ENCODE data around the gene RAPGEF5. TPM values are rescaled to one million over a fixed set of nuclear protein-coding genes. Genes with fewer than 3 reads are reported as not detected.

RAPGEF5 gene
- total RNA-seq, 1 experiment from 2014 or later: 1.2 TPM

DNA sequence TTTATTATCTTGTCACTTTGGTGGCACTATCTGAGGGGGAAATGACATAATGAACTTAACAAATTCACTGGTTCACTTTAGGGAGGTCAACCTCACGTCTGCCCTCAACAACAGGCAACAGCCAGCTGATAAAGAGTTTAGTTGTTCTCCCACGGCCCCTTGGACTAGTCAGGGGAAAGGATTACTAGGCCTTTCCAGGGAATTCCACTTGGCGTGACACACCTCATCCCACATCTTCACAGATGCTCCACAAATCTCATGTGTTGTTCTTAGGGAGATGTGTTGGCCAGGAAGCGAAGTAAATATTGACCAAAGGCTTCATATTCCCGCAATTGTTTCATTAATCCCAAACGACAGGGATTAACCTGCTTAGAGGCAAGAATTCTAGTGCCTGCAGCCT lies 227.8 kb downstream of the RAPGEF5 start:
- Histone ChIP-seq H3K4me3 (no peak overlapping the region), H3K36me3 (no peaks in the 10 kb centered on the region), H3K27me3 (no peaks in the 10 kb centered on the region), H3K9me3 (no peaks in the 10 kb centered on the region)
- no peak for DNase-seq

DNA sequence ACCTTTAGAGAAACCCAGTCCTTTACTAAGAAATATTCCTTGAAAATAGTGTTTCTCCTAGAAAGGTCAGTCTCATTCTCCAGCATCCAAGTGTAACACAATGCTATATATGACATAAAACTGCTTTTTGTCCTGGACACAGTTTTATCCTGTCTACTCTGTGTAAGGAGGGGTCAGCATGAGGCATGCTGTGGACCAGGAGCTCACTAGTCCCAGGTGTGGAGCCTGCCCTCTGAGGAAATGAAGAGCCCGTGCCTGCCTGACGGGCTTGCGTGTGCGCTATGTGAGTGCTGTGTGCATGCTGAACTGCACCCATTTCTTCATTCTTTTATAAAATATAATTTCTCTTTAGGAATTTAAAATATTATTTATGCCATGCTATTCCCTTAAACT lies 228.4 kb downstream of the RAPGEF5 start:
- DNase-seq: no peak
- Histone ChIP-seq H3K27me3 (no peaks in the 10 kb centered on the region), H3K9me3 (no peaks in the 10 kb centered on the region), H3K36me3 (no peaks in the 10 kb centered on the region), H3K4me3 (no peak overlapping the region)

DNA sequence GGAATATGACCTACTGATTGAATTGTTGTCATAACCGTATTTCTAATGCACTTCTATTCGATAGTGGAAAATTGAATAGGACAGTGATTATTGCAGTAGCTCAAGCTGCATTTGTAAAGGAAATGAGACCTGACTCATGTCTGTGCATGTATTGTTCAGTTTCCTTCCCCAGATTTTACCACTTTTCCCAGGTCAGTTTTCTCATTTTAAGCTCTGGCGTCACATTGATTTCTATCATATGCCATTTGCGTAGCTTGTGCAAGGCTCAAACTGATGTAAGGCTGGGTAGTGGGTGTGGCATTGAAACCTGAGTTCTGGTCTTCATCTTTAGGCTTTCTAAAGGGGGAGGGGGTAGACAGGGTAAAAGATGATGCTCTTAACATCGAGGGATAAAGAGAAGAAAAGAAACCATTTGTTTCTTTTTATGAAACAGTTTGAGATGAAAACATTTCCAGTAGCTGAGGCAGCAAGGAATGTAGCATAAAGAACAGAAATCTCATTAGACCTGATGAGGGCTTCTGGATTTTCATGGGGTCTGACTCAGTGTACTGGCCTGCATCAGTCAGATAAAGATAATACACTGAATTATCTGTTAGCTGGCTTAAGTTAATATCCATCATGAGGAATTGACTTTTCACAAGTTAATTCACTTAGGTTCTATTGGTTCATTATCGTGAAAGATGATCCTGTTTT lies 229.0 kb downstream of the RAPGEF5 start:
- no peak for DNase-seq
- Histone ChIP-seq H3K36me3 (no peaks in the 10 kb centered on the region), H3K9me3 (no peaks in the 10 kb centered on the region), H3K4me3 (no peak overlapping the region), H3K27me3 (no peaks in the 10 kb centered on the region)

DNA sequence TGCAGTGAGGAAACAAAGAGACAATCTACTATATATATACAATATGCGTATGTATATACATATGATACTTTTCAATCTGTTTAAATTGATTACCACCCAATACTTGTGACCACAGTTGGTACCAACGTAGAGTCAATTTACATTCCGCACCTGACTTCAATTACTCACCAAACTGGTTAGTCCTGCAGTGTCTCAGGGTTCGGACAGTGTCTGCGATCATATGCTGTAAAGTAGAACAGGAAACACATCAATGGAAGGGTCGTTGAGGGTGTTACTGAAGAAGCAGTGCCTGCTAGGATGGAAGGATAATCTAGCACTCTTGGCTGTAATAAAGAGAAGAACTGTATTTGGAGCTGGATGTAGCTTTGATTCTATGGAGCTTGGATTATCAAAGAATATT lies 231.5 kb downstream of the RAPGEF5 start:
- Histone ChIP-seq H3K4me3 (no peak overlapping the region), H3K36me3 (no peaks in the 10 kb centered on the region), H3K27me3 (no peaks in the 10 kb centered on the region), H3K9me3 (no peaks in the 10 kb centered on the region)
- DNase-seq: no peak

DNA sequence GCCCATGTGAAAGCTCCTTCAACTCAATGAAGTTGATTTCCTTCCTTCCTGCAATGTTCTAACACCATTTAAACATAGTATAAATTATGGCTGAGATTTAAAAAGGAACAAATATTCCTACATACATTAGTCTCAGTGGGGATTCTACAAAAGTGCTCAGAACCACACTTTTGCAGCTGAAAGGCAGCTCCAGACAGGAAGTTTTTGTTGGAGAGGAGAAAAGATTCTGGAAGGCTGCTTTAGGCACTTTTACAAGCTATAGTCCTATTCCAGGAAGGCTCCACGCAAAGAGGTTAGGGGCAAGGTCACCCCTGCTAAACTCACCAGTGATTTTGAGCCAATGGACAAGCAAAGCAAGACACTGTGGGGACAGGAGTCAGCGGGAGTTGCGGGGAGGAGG lies 232.0 kb downstream of the RAPGEF5 start:
- H3K27me3 ChIP-seq: no peaks in the 10 kb centered on the region
- no peaks in the 10 kb centered on the region for H3K36me3 ChIP-seq
- H3K9me3 ChIP-seq: no peaks in the 10 kb centered on the region
- DNase-seq: no peak
- no peak overlapping the region for H3K4me3 ChIP-seq

DNA sequence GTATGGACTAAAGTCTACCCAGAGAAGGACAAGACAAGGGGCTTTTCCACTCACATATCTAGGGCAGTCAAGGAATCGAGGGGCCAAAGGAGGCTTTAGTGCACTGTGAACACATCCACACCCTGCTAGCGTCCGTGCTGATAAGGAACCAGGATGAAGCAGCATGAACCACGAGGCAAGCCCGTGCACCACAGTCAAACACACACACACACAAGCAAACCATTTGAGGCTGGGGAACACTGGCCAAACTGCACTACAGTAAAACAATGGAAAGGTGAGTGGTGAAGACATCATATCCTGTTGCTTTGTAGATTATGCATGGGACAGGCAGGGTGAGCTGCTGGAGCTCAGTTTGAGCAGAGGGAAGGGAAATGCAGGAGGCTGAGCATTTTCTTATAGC lies 233.8 kb downstream of the RAPGEF5 start:
- no peaks in the 10 kb centered on the region for H3K36me3 ChIP-seq
- H3K9me3 ChIP-seq: no peaks in the 10 kb centered on the region
- H3K4me3 ChIP-seq: no peak overlapping the region
- H3K27me3 ChIP-seq: no peaks in the 10 kb centered on the region
- DNase-seq: no peak

DNA sequence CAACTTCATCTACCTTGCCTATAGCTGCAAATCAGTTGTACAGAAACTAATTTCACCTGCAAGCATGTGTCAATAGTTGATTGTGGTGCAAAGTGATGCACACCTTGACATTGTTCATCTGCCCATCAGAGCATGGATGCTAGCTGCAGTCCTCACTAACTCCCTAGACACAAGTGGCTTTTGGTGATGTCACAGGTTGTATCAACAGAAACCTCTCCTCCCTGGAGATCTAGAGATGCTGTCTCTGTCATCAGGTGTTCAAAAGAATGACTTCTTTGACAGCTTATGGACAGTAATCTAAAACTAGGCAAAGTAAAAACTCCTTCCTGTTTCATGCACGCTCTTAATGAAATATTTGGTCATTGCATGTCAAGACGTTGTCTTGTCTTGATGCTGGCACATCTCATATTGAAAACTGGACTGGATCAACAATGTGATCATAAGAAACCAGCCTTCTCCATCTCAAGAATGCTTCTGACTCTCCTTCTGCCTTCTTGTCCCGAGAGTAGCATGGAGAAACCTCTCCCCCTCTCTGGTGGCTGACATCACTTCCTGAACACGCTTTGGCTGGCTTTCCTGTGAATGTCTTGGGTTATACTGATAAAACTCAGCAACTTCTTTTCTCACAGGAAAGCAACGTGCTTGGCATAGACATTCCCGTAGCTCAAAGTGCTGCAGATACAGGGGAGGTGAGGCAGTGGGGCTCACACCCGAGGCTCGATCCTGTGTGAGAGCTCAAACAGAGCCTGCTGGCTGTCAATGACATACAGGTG lies 235.1 kb downstream of the RAPGEF5 start:
- H3K4me3 ChIP-seq: no peak overlapping the region
- H3K27me3 ChIP-seq: no peaks in the 10 kb centered on the region
- DNase-seq: no peak
- no peaks in the 10 kb centered on the region for H3K9me3 ChIP-seq
- H3K36me3 ChIP-seq: no peaks in the 10 kb centered on the region

DNA sequence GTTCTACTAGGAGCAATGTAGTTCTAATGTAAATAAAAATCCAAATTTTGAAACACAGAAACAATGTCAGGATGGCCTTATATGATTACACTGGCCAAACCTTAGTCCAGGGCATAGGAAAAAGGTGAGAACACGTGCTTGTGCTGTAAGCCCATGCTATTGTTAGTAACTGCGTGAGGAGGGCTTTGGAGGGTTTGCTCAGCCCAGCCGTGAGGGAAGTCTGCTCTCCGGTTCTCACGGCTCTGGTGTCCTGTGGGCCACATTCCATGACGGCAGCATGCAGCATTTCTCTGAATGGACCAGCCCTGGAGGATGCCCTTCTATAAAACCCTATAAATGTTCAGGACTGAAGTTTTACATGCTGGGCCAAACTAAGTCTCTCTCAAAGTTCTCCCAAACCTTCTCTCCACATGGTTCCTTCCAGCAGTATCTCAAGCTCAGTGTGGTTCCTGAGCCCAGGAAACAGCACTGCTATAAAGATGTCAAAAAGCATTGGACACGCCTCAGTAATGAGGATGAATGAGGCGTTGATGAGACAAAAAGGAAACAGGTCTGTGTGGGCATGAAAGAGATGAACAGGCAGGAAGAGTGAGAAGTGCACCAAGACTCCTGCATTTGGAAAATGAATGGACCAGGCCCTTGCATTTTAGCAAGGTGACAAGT lies 236.4 kb downstream of the RAPGEF5 start:
- no peaks in the 10 kb centered on the region for H3K27me3 ChIP-seq
- no peak overlapping the region for H3K4me3 ChIP-seq
- H3K36me3 ChIP-seq: no peaks in the 10 kb centered on the region
- no peak for DNase-seq
- H3K9me3 ChIP-seq: no peaks in the 10 kb centered on the region

DNA sequence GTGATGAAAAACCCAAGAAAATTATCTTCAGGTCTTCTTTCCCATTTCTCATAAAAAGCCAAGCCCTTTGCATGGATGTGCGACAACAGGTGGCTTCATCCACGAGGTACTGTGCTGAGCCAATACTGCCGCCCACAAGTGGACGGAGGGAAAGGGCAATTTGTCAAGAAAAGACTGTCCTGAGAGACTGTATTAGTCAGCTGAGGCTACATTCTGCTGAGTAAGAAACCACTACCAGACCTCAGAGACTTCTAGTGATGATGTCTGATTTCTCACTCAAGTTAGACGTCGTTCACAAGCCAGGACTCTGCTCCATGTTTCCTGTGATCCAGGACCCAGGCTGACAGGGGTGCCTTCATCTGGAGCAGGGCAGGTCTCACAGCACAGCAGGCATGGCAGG lies 239.7 kb downstream of the RAPGEF5 start:
- no peaks in the 10 kb centered on the region for H3K27me3 ChIP-seq
- DNase-seq: no peak
- no peak overlapping the region for H3K4me3 ChIP-seq

DNA sequence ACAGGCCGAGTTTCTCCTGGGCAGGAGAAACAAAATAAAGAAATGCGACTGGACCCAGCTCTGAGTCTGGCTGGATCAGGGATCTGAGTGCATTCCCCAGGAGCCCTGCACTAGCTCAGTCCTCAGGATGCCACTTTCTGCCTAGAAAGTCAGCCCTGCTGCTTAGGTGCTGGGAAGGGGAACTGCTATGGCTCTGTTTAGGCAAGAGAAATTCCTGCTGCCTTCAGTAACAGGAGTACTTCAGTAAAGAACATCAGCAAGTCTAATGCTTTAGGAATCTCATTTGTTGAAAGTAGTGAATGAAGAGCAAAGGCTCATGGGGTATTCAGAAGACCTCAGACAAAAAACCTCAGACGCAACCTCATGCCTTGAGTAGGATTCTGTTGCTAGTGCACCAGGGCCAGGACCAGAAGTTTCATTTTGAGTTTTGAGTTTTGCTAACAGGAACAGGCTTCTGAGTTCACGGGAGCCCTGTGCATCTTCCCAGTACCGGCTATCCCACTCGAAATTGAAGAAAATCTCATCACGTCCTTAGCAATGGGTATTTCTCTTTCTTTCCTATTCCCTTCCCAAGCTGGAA lies 240.4 kb downstream of the RAPGEF5 start:
- Histone ChIP-seq H3K4me3 (no peak overlapping the region), H3K27me3 (no peaks in the 10 kb centered on the region), H3K9me3 (no peaks in the 10 kb centered on the region), H3K36me3 (no peaks in the 10 kb centered on the region)
- no peak for DNase-seq

More for the DNA sequence above, 239.7 kb downstream of the RAPGEF5 start:
- Histone ChIP-seq H3K36me3 (no peaks in the 10 kb centered on the region), H3K9me3 (no peaks in the 10 kb centered on the region)

DNA sequence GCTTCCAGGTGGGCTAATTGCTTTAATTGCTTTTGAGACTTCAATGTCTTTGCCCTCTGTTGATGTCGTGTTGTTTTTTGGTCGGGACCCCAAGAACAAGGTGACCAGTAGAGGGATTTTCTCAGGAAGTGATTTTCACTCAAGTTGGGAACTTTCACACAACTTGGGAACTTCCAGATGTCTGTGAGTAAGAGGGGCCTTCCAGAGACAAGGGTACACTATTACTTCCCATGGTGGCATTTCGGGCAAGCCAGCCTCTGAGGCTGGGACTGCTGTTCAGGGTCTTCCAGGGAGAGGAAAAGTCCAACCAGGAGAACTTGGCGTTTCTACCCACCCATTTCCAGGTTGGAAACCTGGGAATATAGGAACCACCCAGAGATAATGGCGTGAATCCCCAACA lies 241.3 kb downstream of the RAPGEF5 start:
- Histone ChIP-seq H3K36me3 (no peaks in the 10 kb centered on the region), H3K9me3 (no peaks in the 10 kb centered on the region), H3K4me3 (no peak overlapping the region), H3K27me3 (no peaks in the 10 kb centered on the region)
- no peak for DNase-seq

DNA sequence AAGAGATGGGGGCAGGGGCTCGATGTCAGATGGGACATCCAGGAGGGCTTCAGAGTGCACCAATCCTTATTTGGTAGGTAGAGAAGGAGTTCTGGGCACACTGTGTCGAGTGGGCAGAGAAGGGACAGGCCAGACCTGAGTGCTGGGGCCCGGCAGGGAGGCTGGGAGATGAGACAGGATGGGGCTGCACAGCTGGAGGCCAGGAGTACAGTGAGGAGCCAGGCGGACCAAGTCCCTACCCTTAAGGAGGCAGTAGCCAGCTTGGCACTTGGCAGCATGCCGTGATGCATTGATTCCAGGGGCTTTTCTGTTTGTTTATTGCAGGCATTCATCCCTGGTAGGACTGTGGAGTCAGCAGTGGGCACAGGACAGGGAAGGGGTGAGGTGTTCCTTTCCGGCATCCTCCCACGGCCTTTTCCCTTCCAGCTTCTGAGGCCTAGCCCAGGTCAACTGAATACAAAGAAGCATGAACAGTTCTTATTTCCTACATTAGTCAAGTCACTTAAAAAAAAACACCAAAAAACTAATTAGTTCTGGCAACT lies 242.4 kb downstream of the RAPGEF5 start:
- Histone ChIP-seq H3K4me3 (no peak overlapping the region), H3K36me3 (no peaks in the 10 kb centered on the region), H3K9me3 (no peaks in the 10 kb centered on the region), H3K27me3 (no peaks in the 10 kb centered on the region)
- DNase-seq: no peak

DNA sequence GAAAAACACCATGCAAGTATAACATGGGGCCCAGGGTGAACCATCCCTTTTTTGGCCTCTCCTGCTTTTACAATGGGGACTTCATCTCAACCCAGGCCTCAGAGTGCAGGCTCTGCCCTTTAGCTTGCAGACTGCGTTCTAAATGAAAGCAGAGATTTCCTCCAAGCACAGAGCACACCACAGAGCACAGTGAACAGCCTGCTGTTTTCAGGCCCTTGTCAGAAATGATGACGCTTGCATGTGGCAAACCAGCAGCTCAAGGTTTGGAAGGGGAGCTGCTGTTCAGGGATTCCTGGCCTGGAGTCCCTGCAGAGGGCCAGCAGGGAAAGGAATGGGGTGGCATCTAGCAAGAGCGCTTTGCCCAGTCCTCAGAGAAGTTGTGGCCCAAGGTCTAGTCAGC lies 243.9 kb downstream of the RAPGEF5 start:
- Histone ChIP-seq H3K36me3 (no peaks in the 10 kb centered on the region), H3K4me3 (no peak overlapping the region), H3K27me3 (no peaks in the 10 kb centered on the region), H3K9me3 (no peaks in the 10 kb centered on the region)
- DNase-seq: no peak

DNA sequence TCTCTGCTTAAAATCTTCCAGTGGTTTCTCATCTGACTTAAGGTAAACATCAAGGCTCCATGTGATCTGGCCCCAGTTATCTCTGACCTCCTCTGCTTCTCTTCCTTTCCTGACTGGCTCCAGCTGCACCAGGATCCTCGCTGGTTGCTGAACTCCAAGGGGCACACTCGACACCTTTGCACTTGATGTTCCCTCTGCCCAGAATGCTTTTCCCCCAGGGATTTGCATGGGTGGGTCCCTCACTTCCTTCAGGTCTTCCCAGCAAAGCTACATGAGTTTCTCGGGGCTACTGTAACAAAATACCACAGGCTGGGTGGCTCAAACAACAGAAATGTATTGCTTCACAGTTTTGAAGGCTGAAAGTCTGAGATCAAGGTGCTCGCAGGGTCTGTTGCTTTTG lies 245.3 kb downstream of the RAPGEF5 start:
- no peaks in the 10 kb centered on the region for H3K9me3 ChIP-seq
- H3K36me3 ChIP-seq: no peaks in the 10 kb centered on the region
- no peak overlapping the region for H3K4me3 ChIP-seq
- no peak for DNase-seq
- H3K27me3 ChIP-seq: no peaks in the 10 kb centered on the region

DNA sequence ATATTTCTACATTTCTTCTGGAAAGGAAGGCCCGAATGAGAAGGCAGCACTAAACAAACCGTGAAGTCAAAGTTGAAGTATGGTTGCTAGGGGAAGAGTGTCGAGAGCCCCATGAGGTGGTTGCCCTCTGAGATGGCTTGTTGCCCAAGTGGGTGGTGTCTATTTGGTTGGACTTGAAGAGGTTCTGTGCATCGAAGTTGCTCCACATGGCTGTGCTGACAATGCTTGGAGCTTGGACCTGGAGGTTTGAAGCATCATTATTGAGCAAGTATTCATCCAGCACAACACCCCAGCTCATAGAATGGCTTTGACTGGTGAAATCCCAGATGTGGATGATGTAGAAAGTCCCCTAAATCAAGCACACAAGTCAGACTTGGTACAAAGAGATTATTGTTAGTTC lies 246.1 kb downstream of the RAPGEF5 start:
- DNase-seq: no peak
- no peaks in the 10 kb centered on the region for H3K9me3 ChIP-seq
- H3K36me3 ChIP-seq: no peaks in the 10 kb centered on the region
- H3K27me3 ChIP-seq: no peaks in the 10 kb centered on the region
- no peak overlapping the region for H3K4me3 ChIP-seq

DNA sequence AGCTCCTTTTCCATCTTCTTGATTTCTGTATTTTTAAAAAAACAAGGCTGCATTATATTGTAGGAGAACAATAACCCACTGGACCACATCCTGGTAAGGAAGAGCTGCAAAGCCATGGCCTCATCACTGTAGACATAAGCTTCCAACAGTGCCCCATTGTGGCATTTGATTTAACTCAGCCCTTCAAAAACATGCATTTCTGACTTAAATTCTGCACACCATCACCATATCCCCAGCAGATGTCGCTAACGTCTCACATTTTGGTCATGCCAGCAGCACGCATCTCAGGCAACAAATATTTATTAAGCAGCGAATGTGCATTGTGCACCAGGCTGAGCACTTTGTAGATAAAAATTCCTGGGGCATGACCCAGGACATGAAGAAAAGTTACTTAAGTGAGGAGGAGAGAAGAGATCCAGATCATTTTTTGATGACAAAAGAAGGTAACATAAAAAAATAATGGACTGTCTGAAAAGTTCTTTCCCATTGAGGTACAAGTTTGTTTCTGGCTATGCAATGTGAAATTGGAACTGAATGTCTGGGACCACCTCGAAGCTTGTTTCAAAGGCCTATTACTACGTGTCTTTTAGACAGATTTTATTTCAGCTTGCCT lies 246.6 kb downstream of the RAPGEF5 start:
- H3K36me3 ChIP-seq: no peaks in the 10 kb centered on the region
- H3K27me3 ChIP-seq: no peaks in the 10 kb centered on the region
- H3K4me3 ChIP-seq: no peak overlapping the region
- peak; percentile 48 for DNase-seq
- H3K9me3 ChIP-seq: no peaks in the 10 kb centered on the region

DNA sequence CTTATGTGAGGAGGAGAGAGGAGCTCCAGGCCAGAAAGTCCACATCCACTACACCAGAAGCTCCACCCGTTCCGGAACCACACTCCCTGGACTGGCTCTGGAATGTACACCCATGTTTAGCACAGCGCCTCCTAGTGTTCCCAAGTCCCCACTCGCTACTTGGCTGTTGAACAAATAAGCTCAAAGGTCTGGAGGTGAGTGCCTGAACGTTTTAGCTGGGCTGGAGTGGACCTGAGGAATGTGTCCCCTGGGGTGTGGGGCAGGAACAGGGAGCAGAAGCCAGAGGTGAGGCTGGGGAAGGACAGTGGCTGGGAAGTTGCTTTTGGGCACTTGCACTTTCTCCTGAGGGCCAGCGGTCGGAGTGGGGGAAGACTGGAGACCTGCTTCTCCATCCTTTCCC lies 247.2 kb downstream of the RAPGEF5 start:
- no peak overlapping the region for H3K4me3 ChIP-seq
- no peaks in the 10 kb centered on the region for H3K27me3 ChIP-seq
- DNase-seq: no peak
- no peaks in the 10 kb centered on the region for H3K36me3 ChIP-seq
- no peaks in the 10 kb centered on the region for H3K9me3 ChIP-seq

Data from MG63 (cell line).